HFF-Myc (cell line): ENCODE data around the gene MGAT5.

ENCODE experiments used
- DNase-seq: peaks from one replicate; pipeline ENCODE4 v3.0.0-alpha.2; 2011; ENCODE audit warnings: low read depth; ENCODE audit errors: extremely low read depth
- H3K4me3 ChIP-seq: replicated peaks from 2 replicates; pipeline ENCODE4 v1.5.1; 2011; ENCODE audit warnings: low read depth, mild to moderate bottlenecking, control low read depth, low read length
- TF ChIP-seq, protein P1 (sequence below): IDR thresholded peaks from 2 replicates; pipeline ENCODE4 v1.5.1; 2012; ENCODE audit warnings: mild to moderate bottlenecking, low read depth, low read length, control low read depth; ENCODE audit errors: missing control alignments

The MGAT5 gene

DNA sequence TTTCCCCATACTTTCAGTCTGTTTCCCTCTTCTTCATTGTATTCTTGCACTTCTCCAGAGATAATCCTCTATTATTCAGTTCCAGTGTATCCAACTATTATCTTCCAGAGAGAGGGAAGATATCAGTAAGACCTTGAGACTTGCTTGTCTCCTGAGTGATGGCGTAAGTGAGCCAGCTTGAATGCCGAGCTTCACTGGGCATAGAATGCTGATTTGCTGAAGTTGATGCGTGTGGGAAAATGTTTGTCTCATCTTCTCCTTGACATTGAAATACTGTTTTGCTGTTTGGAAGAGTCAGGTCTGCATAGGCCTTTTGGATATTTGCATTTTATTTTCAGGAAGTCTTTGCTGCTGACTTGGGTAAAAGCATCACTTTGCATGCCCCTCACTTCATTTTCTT lies 41.1 kb upstream of the MGAT5 start:
- H3K4me3 ChIP-seq: no peak overlapping the region
- DNase-seq: no peak

DNA sequence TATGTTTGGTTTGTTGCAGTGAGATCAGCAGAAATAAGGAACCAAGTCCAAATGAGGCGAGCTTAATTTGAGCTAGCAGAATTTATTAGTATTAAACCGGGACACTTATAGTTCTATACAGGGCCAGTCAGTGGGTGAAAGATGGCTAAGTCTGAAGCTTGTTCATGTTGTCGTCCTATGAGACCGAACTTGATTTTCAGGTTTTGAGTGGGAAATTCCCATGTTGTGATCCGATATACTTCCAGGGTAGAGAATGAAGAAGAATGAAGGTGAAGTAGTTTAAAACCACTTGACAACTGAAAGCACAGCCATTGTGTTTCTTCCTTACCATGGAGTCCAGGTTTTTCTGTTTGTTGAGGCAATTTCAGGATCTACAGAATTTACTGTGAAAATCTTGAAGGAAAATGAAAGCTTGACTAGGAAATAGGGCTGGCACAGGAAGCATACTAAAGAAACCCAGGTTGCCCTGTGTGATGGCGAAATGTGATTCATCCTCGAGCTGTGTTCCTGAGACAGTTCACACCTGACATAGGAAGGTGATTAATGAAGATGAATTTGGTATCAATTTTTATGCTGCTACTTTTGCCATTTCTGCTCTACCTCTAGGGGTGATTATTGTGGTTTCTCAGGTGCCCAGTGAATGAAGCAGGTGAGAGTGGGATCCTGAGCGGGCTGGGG lies 37.6 kb upstream of the MGAT5 start:
- no peak overlapping the region for H3K4me3 ChIP-seq
- no peak for DNase-seq
- TF ChIP-seq, protein P1, sequence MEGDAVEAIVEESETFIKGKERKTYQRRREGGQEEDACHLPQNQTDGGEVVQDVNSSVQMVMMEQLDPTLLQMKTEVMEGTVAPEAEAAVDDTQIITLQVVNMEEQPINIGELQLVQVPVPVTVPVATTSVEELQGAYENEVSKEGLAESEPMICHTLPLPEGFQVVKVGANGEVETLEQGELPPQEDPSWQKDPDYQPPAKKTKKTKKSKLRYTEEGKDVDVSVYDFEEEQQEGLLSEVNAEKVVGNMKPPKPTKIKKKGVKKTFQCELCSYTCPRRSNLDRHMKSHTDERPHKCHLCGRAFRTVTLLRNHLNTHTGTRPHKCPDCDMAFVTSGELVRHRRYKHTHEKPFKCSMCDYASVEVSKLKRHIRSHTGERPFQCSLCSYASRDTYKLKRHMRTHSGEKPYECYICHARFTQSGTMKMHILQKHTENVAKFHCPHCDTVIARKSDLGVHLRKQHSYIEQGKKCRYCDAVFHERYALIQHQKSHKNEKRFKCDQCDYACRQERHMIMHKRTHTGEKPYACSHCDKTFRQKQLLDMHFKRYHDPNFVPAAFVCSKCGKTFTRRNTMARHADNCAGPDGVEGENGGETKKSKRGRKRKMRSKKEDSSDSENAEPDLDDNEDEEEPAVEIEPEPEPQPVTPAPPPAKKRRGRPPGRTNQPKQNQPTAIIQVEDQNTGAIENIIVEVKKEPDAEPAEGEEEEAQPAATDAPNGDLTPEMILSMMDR: no peak

More for the DNA sequence above, 41.1 kb upstream of the MGAT5 start:
- TF ChIP-seq, protein P1: no peak

DNA sequence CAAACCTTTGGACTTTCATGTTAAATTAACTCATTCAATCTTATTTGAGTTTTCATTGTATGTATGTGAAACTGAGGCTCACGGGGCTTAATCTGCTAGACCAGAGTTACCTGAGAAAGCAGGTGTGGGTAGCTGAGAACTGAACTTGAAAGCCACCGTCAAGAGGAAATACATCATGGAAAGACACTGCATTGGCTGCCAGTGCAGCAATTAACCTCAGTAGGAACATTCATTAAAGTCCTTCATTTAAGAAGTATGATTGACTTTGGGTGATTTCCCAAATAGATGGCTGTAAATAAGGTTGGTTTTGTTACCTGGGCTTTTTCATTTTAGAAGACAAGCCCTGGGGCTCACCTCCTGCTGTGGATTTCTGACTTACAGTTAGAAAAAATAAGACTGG lies 36.5 kb upstream of the MGAT5 start:
- no peak overlapping the region for H3K4me3 ChIP-seq
- TF ChIP-seq, protein P1: no peak
- DNase-seq: no peak

DNA sequence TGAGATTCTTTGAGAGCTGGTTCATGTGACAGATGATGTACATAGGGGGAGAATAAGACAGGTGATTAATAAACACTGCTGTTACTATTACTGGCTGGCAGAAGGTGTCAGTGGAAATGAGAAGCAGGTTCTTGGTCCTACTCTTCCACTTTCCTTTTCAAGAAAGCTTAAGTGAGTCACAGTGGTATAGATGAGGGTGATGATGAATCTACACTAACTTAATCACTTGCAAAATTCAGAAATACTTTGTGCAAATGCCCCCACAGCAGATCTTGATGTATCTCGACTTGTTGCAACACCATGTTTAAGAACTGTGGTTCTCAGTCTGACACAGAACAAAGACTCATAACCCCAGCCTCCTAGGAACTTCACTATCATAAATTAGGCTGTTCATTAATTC lies 35.9 kb upstream of the MGAT5 start:
- TF ChIP-seq, protein P1: no peak
- no peak overlapping the region for H3K4me3 ChIP-seq
- no peak for DNase-seq

DNA sequence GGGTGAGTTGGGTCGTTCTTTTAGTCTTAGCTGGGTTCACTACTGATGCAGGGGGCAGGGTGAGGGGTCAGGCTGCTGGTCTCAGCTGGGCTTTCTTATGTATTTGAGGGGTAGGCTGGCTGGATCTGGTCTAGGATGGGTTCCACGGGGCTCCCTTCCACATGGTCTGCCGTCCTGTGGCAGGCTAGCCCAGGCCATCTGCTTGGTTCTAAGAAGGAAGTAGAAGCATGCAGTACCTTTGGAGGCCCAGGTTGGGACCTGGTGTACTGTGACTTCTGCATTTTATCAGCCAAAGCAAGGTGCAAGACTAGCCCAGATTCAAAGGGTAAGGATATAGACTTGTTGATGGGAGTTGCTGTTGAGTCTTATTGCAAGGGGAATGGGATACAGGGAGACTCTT lies 35.5 kb upstream of the MGAT5 start:
- no peak overlapping the region for H3K4me3 ChIP-seq
- TF ChIP-seq, protein P1: no peak
- DNase-seq: no peak

DNA sequence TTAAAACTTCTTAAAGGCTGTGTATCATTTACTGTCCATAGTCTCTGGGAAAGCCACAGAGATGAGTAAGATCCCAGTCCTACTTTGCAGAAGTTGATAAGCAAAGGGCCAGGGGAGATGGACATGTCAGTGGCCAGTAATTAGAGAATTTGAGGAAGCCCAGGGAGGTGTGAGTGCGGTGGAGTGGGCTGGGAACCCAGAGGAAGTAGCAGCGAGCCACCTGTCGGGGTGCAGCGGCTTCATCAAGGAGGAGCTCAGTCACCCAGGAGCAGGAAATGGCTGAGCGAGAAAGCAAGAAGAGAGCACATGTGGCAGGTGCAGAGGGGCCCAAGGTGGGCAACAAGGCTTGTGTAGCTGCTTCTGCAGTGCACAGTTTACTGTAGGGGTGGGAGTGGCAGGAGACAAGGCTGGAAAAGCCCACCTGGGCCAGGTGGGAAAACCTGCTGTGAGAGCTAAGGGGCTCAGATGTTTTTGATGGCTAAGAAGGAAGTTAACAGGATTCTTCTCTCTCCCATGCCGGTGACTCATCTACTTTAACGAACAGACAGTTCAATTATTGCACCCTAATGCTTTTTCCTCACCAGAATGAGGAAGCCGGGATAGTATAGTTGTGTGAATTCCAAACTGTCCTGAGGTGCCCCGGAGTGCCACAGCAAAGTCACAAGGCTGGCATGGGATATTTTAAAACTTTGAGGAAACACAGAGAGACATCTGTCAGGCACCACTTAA lies 34.8 kb upstream of the MGAT5 start:
- no peak overlapping the region for H3K4me3 ChIP-seq
- DNase-seq: no peak
- TF ChIP-seq, protein P1: no peak
